Activated CD4-positive, alpha-beta memory T cell treated with anti-CD3 and anti-CD28 coated beads for 36 hours (primary cell): ENCODE results near the gene SHROOM2. TPM values are rescaled to one million over a fixed set of nuclear protein-coding genes. Genes with fewer than 3 reads are reported as not detected.

Experiments
- CTCF ChIA-PET: fragments of 350-600 bp; sonication (Branson Sonifier 250); formaldehyde crosslinking; loops from one replicate; lab custom pipeline; 2021; ENCODE audit warnings: antibody characterized with exemption, inconsistent platforms; lab: Charles Lee
- POLR2A ChIA-PET: fragments of 350-600 bp; sonication (Branson Sonifier 250); formaldehyde crosslinking; loops from one replicate; lab custom pipeline; 2021; ENCODE audit warnings: antibody characterized with exemption; lab: Charles Lee
- DNase-seq: peaks from one replicate; pipeline ENCODE4 v3.0.0-alpha.2; 2020
- H3K27ac Mint-ChIP-seq: one replicate; pipeline ENCODE4 v1.8.0; 2021; ENCODE audit warnings: mixed read lengths
- H3K27me3 Mint-ChIP-seq: one replicate; pipeline ENCODE4 v1.8.0; 2021; ENCODE audit warnings: mixed read lengths
- H3K36me3 Mint-ChIP-seq: one replicate; pipeline ENCODE4 v1.8.0; 2021; ENCODE audit warnings: mixed read lengths
- H3K4me1 Mint-ChIP-seq: one replicate; pipeline ENCODE4 v1.8.0; 2021; ENCODE audit warnings: low read depth, mixed read lengths
- H3K4me3 Mint-ChIP-seq: one replicate; pipeline ENCODE4 v1.8.0; 2021; ENCODE audit warnings: mild to moderate bottlenecking, mixed read lengths
- H3K9me3 Mint-ChIP-seq: one replicate; pipeline ENCODE4 v1.8.0; 2021; ENCODE audit warnings: mixed read lengths
- intact Hi-C: fragments of 100-400 bp; cut with micrococcal nuclease; formaldehyde crosslinking; loops from one replicate; pipeline ENCODE4 v1.15.1; 2023
- total RNA-seq, 2 experiments: library from RNA; stranded (reverse); gene quantifications; one replicate each; pipeline ENCODE4 v1.2.3, GENCODE V29; 2021

The SHROOM2 gene
- total RNA-seq, 2 experiments from 2014 or later: not detected

- ChIA-PET POLR2A (no interaction called here), CTCF (interaction anchor here (0.7 kb wide), 2 partner anchors 10 to 220 kb away, joined by 3 to 5 read pairs; no protein-coding TSS in a partner anchor)
- Mint-ChIP-seq H3K27me3 (peaks cover 15% of the 10 kb centered on the region), H3K27ac (no peak overlapping the region), H3K36me3 (no peaks in the 10 kb centered on the region), H3K4me3 (no peak overlapping the region), H3K9me3 (no peaks in the 10 kb centered on the region), H3K4me1 (peaks cover 23% of the 10 kb centered on the region)
- intact Hi-C loops: loop anchor here (1.0 kb wide), 1 partner anchor 42 kb away; no protein-coding TSS in a partner anchor
- peak; percentile 46 for DNase-seq
Observed at GRCh38 chrX:9899640-9900111, 113.4 kb downstream of the SHROOM2 start.

DNA sequence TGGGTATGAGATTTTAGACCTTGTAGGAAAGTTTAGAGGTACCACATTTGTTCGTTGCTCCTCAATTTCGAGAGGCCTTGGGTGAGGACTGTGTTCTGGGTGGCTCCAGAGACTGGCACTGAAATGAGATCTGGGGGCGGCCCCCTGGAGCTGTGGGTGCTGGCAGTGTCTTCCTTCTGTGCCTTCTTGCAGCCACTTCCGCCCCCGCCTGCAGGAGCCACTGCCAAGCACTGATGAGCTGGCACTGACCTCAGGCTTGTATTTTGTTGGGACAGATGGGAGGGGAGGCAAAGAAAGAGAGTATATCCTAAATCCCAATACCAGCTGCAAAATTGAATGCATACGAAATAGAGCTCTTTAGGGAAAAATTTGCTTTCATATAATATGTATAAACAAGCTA lies 116.4 kb downstream of the SHROOM2 start:
- CTCF ChIA-PET: interaction anchor here (1.3 kb wide), 1 partner anchor 217 kb away, joined by 3 read pairs; no protein-coding TSS in a partner anchor
- intact Hi-C loops: no loop called here
- no peaks in the 10 kb centered on the region for H3K36me3 Mint-ChIP-seq
- H3K4me1 Mint-ChIP-seq: peaks cover 25% of the 10 kb centered on the region
- no peak for DNase-seq
- H3K4me3 Mint-ChIP-seq: no peak overlapping the region
- H3K27ac Mint-ChIP-seq: no peak overlapping the region
- peaks cover 15% of the 10 kb centered on the region for H3K27me3 Mint-ChIP-seq
- POLR2A ChIA-PET: no interaction called here
- H3K9me3 Mint-ChIP-seq: no peaks in the 10 kb centered on the region

- Mint-ChIP-seq H3K9me3 (no peaks in the 10 kb centered on the region), H3K27me3 (peaks cover 15% of the 10 kb centered on the region), H3K27ac (no peak overlapping the region), H3K4me1 (peaks cover 25% of the 10 kb centered on the region), H3K36me3 (no peaks in the 10 kb centered on the region), H3K4me3 (no peak overlapping the region)
- intact Hi-C loops: no loop called here
- ChIA-PET POLR2A (no interaction called here), CTCF (interaction anchor here (1.3 kb wide), 1 partner anchor 216 kb away, joined by 3 read pairs; no protein-coding TSS in a partner anchor)
- DNase-seq: no peak
Observed at GRCh38 chrX:9903146-9903545, 116.9 kb downstream of the SHROOM2 start.

- intact Hi-C loops: no loop called here
- DNase-seq: no peak
- POLR2A ChIA-PET: no interaction called here
Observed at GRCh38 chrX:9905288-9905687, 119.1 kb downstream of the SHROOM2 start.

GRCh38 chrX:9905721-9906120 lies 119.5 kb downstream of the SHROOM2 start:
- Mint-ChIP-seq H3K27me3 (peaks cover 19% of the 10 kb centered on the region), H3K36me3 (no peaks in the 10 kb centered on the region), H3K27ac (no peak overlapping the region), H3K9me3 (no peaks in the 10 kb centered on the region), H3K4me3 (no peak overlapping the region), H3K4me1 (peaks cover 6% of the 10 kb centered on the region)
- intact Hi-C loops: no loop called here
- DNase-seq: no peak
- ChIA-PET CTCF (no interaction called here), POLR2A (no interaction called here)

More at GRCh38 chrX:9905288-9905687, 119.1 kb downstream of the SHROOM2 start:
- Mint-ChIP-seq H3K27me3 (peaks cover 20% of the 10 kb centered on the region), H3K4me1 (peaks cover 9% of the 10 kb centered on the region), H3K27ac (no peak overlapping the region), H3K4me3 (no peak overlapping the region), H3K9me3 (no peaks in the 10 kb centered on the region), H3K36me3 (no peaks in the 10 kb centered on the region)
- CTCF ChIA-PET: no interaction called here

- intact Hi-C loops: no loop called here
- Mint-ChIP-seq H3K27ac (no peak overlapping the region), H3K4me1 (peaks cover 2% of the 10 kb centered on the region), H3K27me3 (peaks cover 19% of the 10 kb centered on the region), H3K9me3 (no peaks in the 10 kb centered on the region), H3K4me3 (no peak overlapping the region), H3K36me3 (no peaks in the 10 kb centered on the region)
- CTCF ChIA-PET: no interaction called here
- no peak for DNase-seq
- POLR2A ChIA-PET: no interaction called here
Observed at GRCh38 chrX:9906919-9907318, 120.7 kb downstream of the SHROOM2 start.

DNA sequence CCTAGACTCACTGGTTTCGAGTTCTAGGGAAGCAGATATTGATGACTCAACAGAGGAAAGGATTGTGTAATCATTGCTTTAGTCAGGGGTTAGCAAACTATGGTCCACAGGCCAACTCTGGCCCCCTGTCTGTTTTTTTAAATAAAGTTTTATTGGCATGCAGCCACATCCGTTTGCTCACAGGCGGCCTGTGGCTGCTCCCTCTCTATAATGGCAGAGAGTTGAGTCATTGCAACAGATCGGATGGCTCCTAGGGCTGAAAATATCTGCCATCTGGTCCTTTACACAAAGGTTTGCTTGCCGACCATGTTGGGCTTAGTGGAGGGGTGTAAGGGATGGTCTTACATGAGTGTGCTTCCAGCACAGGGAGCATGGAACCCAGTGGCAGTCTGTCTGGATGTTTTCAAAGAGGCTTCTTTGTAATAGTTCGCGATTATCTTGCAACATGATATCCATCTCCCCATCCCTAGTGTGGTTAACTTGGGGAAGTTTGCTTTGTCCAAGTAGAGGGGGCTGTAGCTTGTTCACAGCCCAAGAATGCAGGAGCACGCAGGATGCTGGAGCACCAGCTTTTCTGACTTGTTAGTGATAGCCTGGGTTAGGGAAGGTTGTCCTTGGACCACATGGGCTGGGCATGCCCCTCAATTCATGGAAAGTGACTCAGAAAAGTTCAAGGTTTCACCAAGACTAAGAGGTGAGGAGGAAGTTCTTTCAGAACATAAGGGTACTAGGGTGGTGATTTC lies 121.6 kb downstream of the SHROOM2 start:
- H3K27ac Mint-ChIP-seq: no peak overlapping the region

DNA sequence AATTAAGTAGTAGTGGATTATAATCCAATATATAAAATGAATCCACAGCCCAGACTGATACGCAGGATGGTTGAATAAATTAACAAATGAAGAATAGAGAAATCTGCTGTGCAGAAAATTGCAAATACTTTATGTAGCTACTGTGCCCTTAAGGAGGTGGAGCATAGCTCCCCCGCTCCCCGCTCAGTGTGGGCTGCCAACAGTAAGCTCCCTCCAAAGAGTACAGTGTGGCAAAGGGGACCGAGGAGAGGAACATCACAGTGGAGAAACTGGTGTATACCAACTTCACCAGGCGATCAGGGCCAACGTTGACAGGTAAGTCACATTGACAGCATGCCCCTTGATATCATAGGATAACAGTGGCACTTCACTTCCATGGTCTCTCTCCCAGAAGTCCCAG lies 123.0 kb downstream of the SHROOM2 start:
- Mint-ChIP-seq H3K27me3 (peaks cover 16% of the 10 kb centered on the region), H3K9me3 (no peaks in the 10 kb centered on the region), H3K27ac (no peak overlapping the region), H3K4me1 (peaks cover 2% of the 10 kb centered on the region), H3K36me3 (no peaks in the 10 kb centered on the region), H3K4me3 (no peak overlapping the region)
- CTCF ChIA-PET: no interaction called here
- intact Hi-C loops: no loop called here
- POLR2A ChIA-PET: no interaction called here
- no peak for DNase-seq

More for the DNA sequence above, 121.6 kb downstream of the SHROOM2 start:
- intact Hi-C loops: no loop called here
- CTCF ChIA-PET: no interaction called here
- H3K27me3 Mint-ChIP-seq: peaks cover 18% of the 10 kb centered on the region
- no peaks in the 10 kb centered on the region for H3K9me3 Mint-ChIP-seq
- no peak for DNase-seq
- H3K4me1 Mint-ChIP-seq: peaks cover 2% of the 10 kb centered on the region
- H3K36me3 Mint-ChIP-seq: no peaks in the 10 kb centered on the region
- H3K4me3 Mint-ChIP-seq: no peak overlapping the region
- POLR2A ChIA-PET: no interaction called here

DNA sequence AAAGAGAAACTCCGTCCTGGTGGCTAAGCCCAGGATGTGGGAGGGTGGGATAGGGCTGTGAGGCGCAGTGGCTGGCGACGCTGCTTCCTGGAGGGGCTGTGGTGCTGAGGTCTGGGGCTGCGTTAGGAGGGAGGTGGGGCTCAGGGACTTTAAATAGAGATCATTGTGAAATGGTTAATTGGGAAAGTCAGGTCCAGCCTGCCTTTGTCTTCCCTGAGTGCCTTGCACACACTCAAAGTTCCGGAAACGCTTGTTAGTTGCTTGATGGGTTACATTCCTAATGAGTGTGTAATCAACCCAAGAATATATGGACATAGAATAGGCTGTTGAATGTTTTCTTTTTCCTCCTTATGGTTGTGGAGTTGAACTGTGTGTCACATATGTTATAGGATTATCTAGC lies 125.3 kb downstream of the SHROOM2 start:
- no peak overlapping the region for H3K27ac Mint-ChIP-seq
- H3K36me3 Mint-ChIP-seq: no peaks in the 10 kb centered on the region
- intact Hi-C loops: no loop called here
- H3K4me1 Mint-ChIP-seq: no peaks in the 10 kb centered on the region
- no peak for DNase-seq
- H3K9me3 Mint-ChIP-seq: no peaks in the 10 kb centered on the region
- H3K27me3 Mint-ChIP-seq: peaks cover 16% of the 10 kb centered on the region
- POLR2A ChIA-PET: no interaction called here
- CTCF ChIA-PET: no interaction called here
- H3K4me3 Mint-ChIP-seq: no peak overlapping the region

- no peaks in the 10 kb centered on the region for H3K36me3 Mint-ChIP-seq
- H3K27me3 Mint-ChIP-seq: peaks cover 19% of the 10 kb centered on the region
- no peaks in the 10 kb centered on the region for H3K9me3 Mint-ChIP-seq
- no peak for DNase-seq
- ChIA-PET POLR2A (no interaction called here), CTCF (no interaction called here)
- intact Hi-C loops: no loop called here
- no peak overlapping the region for H3K27ac Mint-ChIP-seq
- no peak overlapping the region for H3K4me3 Mint-ChIP-seq
- no peaks in the 10 kb centered on the region for H3K4me1 Mint-ChIP-seq
Observed at GRCh38 chrX:9912351-9913145, 126.3 kb downstream of the SHROOM2 start.

GRCh38 chrX:9913146-9913433 lies 126.9 kb downstream of the SHROOM2 start:
- no peak overlapping the region for H3K4me3 Mint-ChIP-seq
- POLR2A ChIA-PET: no interaction called here
- no peaks in the 10 kb centered on the region for H3K36me3 Mint-ChIP-seq
- CTCF ChIA-PET: no interaction called here
- intact Hi-C loops: no loop called here
- H3K4me1 Mint-ChIP-seq: no peaks in the 10 kb centered on the region
- no peak for DNase-seq
- no peak overlapping the region for H3K27ac Mint-ChIP-seq
- H3K27me3 Mint-ChIP-seq: peaks cover 22% of the 10 kb centered on the region
- H3K9me3 Mint-ChIP-seq: no peaks in the 10 kb centered on the region

DNA sequence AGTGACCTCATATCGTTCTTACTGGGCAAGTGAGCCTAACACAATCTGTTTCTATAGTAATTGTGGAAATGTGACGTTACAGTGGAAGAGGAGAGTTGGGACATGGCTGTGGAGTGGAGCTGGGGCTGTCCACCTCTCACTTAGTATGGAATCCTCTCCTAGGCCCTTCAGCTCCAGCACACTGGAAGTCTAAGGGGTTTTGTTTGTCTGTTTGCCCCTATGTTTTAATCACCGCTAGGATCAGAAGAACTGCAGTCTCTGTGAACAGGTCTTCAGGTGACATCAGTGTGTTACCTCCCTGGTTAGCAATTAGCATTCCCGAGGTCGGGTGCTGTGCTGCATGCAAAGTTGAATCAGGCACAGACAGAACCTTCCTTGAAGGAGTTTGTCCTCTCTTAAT lies 131.6 kb downstream of the SHROOM2 start:
- intact Hi-C loops: no loop called here
- no peak overlapping the region for H3K4me3 Mint-ChIP-seq
- ChIA-PET POLR2A (no interaction called here), CTCF (no interaction called here)
- peaks cover 6% of the 10 kb centered on the region for H3K27me3 Mint-ChIP-seq
- no peaks in the 10 kb centered on the region for H3K4me1 Mint-ChIP-seq
- DNase-seq: no peak
- no peak overlapping the region for H3K27ac Mint-ChIP-seq
- no peaks in the 10 kb centered on the region for H3K9me3 Mint-ChIP-seq
- no peaks in the 10 kb centered on the region for H3K36me3 Mint-ChIP-seq
